DOHH2 (cell line): ENCODE measurements around the gene EBP.

ENCODE experiments used
- EZH2phosphoT487 ChIP-seq: fragments of 200-600 bp; sonication (generic); IDR thresholded peaks from 2 replicates; pipeline ENCODE4 v1.6.1; 2017; ENCODE audit warnings: borderline replicate concordance, mild to moderate bottlenecking, antibody characterized with exemption, low read length, moderate library complexity, mixed read lengths
- TF ChIP-seq, protein P1 (sequence below): fragments of 200-600 bp; sonication (generic); IDR thresholded peaks from one replicate; pipeline ENCODE4 v1.5.1; 2014; ENCODE audit warnings: antibody characterized with exemption, mild to moderate bottlenecking, low read depth, low read length; ENCODE audit not compliant: poor library complexity, severe bottlenecking

GRCh38 chrX:48489892-48490291 is 31.7 kb upstream of the EBP start:
- TF ChIP-seq, protein P1, sequence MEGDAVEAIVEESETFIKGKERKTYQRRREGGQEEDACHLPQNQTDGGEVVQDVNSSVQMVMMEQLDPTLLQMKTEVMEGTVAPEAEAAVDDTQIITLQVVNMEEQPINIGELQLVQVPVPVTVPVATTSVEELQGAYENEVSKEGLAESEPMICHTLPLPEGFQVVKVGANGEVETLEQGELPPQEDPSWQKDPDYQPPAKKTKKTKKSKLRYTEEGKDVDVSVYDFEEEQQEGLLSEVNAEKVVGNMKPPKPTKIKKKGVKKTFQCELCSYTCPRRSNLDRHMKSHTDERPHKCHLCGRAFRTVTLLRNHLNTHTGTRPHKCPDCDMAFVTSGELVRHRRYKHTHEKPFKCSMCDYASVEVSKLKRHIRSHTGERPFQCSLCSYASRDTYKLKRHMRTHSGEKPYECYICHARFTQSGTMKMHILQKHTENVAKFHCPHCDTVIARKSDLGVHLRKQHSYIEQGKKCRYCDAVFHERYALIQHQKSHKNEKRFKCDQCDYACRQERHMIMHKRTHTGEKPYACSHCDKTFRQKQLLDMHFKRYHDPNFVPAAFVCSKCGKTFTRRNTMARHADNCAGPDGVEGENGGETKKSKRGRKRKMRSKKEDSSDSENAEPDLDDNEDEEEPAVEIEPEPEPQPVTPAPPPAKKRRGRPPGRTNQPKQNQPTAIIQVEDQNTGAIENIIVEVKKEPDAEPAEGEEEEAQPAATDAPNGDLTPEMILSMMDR = no peak
- no peak for TF ChIP-seq EZH2phosphoT487
